GM21390 (cell line): ENCODE data around the gene NEK4.
"Not testable (repeated sequence)": the region's sequence is repeated elsewhere in the genome, so short reads cannot be mapped to it uniquely, and the experiment has no call there.

Experiments
- ATAC-seq: cut with Tn5 transposase; IDR thresholded peaks from one replicate; pipeline ENCODE4 v1.9.1; 2021; ENCODE audit not compliant: unreplicated experiment

Gene NEK4

GRCh38 chr3:52743152-52743551 lies 27.6 kb downstream of the NEK4 start:
- no peak for ATAC-seq

- no peak for ATAC-seq
Measured at GRCh38 chr3:52742418-52743041, 28.2 kb downstream of the NEK4 start.

- ATAC-seq: no peak
Measured at GRCh38 chr3:52739730-52740129, 31.0 kb downstream of the NEK4 start.

GRCh38 chr3:52733256-52733891 lies 37.4 kb downstream of the NEK4 start:
- ATAC-seq: no peak

- ATAC-seq: no peak
Measured at GRCh38 chr3:52731590-52731989, 39.1 kb downstream of the NEK4 start.

- no peak for ATAC-seq
Measured at GRCh38 chr3:52730681-52731080, 40.1 kb downstream of the NEK4 start.

- not testable (repeated sequence) for ATAC-seq
Measured at GRCh38 chr3:52728753-52729152, 42.0 kb downstream of the NEK4 start.

- no peak for ATAC-seq
Measured at GRCh38 chr3:52724511-52724910, 46.2 kb downstream of the NEK4 start.

GRCh38 chr3:52723935-52724334 lies 46.8 kb downstream of the NEK4 start:
- ATAC-seq: no peak

- ATAC-seq: no peak
Measured at GRCh38 chr3:52722491-52722890, 48.2 kb downstream of the NEK4 start.

GRCh38 chr3:52721730-52722008 lies 49.1 kb downstream of the NEK4 start:
- no peak for ATAC-seq

GRCh38 chr3:52721002-52721729 lies 49.6 kb downstream of the NEK4 start:
- ATAC-seq: no peak

GRCh38 chr3:52719618-52720017 lies 51.1 kb downstream of the NEK4 start:
- no peak for ATAC-seq

- no peak for ATAC-seq
Measured at GRCh38 chr3:52715714-52716305, 54.9 kb downstream of the NEK4 start.

- no peak for ATAC-seq
Measured at GRCh38 chr3:52714335-52715302, 56.1 kb downstream of the NEK4 start.

GRCh38 chr3:52712291-52713212 lies 58.2 kb downstream of the NEK4 start:
- ATAC-seq: no peak

GRCh38 chr3:52710512-52710911 lies 60.2 kb downstream of the NEK4 start:
- no peak for ATAC-seq

- no peak for ATAC-seq
Measured at GRCh38 chr3:52707585-52707984, 63.2 kb downstream of the NEK4 start.

- ATAC-seq: peak; percentile 74
Measured at GRCh38 chr3:52705688-52706686, 64.8 kb downstream of the NEK4 start, which contains the start of the genes GLT8D1 and SPCS1. GLT8D1 (minus strand) TSS chr3:52705791; CDS start chr3:52700460, 5,331 bp downstream. SPCS1 (plus strand) TSS chr3:52706106; CDS start chr3:52706247, 141 bp downstream.
